Mucosa of descending colon (tissue), 3 donors: ENCODE data around the gene ABHD17C. TPM values are rescaled to one million over a fixed set of nuclear protein-coding genes. Genes with fewer than 3 reads are reported as not detected.

Experiments
- ATAC-seq: fragments of 200-7000 bp; cut with Tn5 transposase; one replicate; pipeline ENCODE4 v1.9.1; 2020; ENCODE audit warnings: mild to moderate bottlenecking, moderate library complexity
- DNase-seq, 3 donors: peaks; one replicate each; pipeline ENCODE4 v3.0.0-alpha.2; 2020
- H3K36me3 ChIP-seq: fragments of 200-600 bp; one replicate; pipeline ENCODE4 v1.8.0; 2021; ENCODE audit warnings: low read depth, mild to moderate bottlenecking
- H3K4me1 ChIP-seq: fragments of 200-600 bp; one replicate; pipeline ENCODE4 v1.8.0; 2021; ENCODE audit warnings: low read depth, mild to moderate bottlenecking
- H3K4me3 ChIP-seq: fragments of 200-600 bp; one replicate; pipeline ENCODE4 v1.8.0; 2021; ENCODE audit warnings: mild to moderate bottlenecking
- H3K9me3 ChIP-seq: fragments of 200-600 bp; one replicate; pipeline ENCODE4 v1.8.0; 2021; ENCODE audit warnings: mild to moderate bottlenecking
- intact Hi-C, 2 donors: fragments of 100-400 bp; cut with DNase I in 1 of 2; cut with micrococcal nuclease in 1 of 2; formaldehyde crosslinking; loops; one replicate each; pipeline versions ENCODE4 v1.11.0 to v1.11.1; 2022; cut with DNase I, micrococcal nuclease
- total RNA-seq, 3 donors: library from RNA; stranded (reverse); fragmentation: NEBNext Ultra II Directional in 2 of 3; extraction: Animal tissue kit (Norgen Biotek cat#: 25700) in 2 of 3; gene quantifications; one replicate each; pipeline versions ENCODE4 v1.2.1 to v1.2.4, GENCODE V29; 2021 to 2023
- TF ChIP-seq, protein P1 (sequence below): fragments of 200-600 bp; IDR thresholded peaks from one replicate; pipeline ENCODE4 v1.8.0; 2022; ENCODE audit warnings: antibody characterized with exemption, mild to moderate bottlenecking
- donor health status: DM: no; HTN: no; CAD: no; lungs with moderate emphysema.
- donor health status: DM: no; HTN: no; CAD: no.
- donor health status: DM: no; HTN: yes; CAD: no.

ABHD17C gene
- total RNA-seq, 3 donors from 2014 or later: 84.4 to 192 (median 157) TPM

GRCh38 chr15:80669663-80670273 is 25.3 kb upstream of the ABHD17C start:
- no peak overlapping the region for H3K4me3 ChIP-seq
- no peak for ATAC-seq

GRCh38 chr15:80673561-80674244 is 21.4 kb upstream of the ABHD17C start:
- intact Hi-C loops: no loop called here
- TF ChIP-seq, protein P1, sequence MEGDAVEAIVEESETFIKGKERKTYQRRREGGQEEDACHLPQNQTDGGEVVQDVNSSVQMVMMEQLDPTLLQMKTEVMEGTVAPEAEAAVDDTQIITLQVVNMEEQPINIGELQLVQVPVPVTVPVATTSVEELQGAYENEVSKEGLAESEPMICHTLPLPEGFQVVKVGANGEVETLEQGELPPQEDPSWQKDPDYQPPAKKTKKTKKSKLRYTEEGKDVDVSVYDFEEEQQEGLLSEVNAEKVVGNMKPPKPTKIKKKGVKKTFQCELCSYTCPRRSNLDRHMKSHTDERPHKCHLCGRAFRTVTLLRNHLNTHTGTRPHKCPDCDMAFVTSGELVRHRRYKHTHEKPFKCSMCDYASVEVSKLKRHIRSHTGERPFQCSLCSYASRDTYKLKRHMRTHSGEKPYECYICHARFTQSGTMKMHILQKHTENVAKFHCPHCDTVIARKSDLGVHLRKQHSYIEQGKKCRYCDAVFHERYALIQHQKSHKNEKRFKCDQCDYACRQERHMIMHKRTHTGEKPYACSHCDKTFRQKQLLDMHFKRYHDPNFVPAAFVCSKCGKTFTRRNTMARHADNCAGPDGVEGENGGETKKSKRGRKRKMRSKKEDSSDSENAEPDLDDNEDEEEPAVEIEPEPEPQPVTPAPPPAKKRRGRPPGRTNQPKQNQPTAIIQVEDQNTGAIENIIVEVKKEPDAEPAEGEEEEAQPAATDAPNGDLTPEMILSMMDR: no peak
- Histone ChIP-seq H3K9me3 (no peaks in the 10 kb centered on the region), H3K4me1 (peaks cover 2% of the 10 kb centered on the region), H3K4me3 (no peak overlapping the region), H3K36me3 (no peaks in the 10 kb centered on the region)
- no peak for ATAC-seq
- no peak for DNase-seq

More at GRCh38 chr15:80669663-80670273, 25.3 kb upstream of the ABHD17C start:
- intact Hi-C loops: no loop called here
- H3K9me3 ChIP-seq: no peaks in the 10 kb centered on the region
- H3K4me1 ChIP-seq: no peaks in the 10 kb centered on the region
- TF ChIP-seq, protein P1: no peak
- H3K36me3 ChIP-seq: no peaks in the 10 kb centered on the region
- no peak for DNase-seq

DNA sequence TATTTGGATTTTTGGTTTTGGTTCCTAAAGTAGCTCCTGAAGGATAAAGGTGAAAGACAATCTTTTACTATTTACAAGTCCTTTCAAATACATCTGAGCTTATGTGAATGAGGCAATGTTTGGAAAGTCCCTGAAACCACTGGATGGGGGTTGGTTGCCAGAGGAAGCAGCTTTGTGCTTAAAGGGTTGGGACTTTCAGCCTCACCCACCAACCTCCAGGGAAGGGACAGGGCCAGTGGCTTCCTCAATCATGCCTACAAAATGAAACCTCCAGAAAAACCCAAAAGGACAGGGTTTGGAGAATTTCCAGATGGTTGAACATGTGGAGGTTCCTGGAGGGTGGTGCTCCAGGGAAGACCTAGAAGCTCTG is 20.9 kb upstream of the ABHD17C start:
- DNase-seq: no peak
- H3K4me3 ChIP-seq: no peak overlapping the region
- TF ChIP-seq, protein P1: no peak
- H3K4me1 ChIP-seq: peaks cover 4% of the 10 kb centered on the region
- H3K36me3 ChIP-seq: no peaks in the 10 kb centered on the region
- H3K9me3 ChIP-seq: no peaks in the 10 kb centered on the region
- ATAC-seq: peak; percentile 58
- intact Hi-C loops: no loop called here

DNA sequence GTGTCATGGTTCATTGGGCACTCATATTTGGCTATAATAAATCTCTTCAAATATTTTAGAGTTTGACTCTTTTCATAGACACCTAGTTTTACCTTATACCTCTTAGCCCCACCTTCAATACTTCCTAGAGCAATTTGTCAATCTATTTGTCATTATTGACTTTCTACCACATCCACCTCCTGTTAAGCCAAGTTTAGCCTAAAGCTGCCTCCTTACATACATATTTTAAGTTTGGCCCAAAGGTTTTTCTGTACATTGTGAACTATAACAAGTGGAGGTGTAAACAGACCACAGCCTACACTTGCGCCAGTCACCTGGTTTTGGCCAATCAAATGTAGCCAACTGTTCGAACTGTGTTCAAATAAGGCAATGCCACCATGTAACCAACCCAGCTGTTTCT is 18.1 kb upstream of the ABHD17C start:
- H3K9me3 ChIP-seq: no peaks in the 10 kb centered on the region
- no peak for ATAC-seq
- TF ChIP-seq, protein P1: no peak
- peaks cover 17% of the 10 kb centered on the region for H3K4me1 ChIP-seq
- H3K4me3 ChIP-seq: no peak overlapping the region
- intact Hi-C loops: no loop called here
- no peak for DNase-seq
- H3K36me3 ChIP-seq: no peaks in the 10 kb centered on the region

GRCh38 chr15:80679167-80679803 is 15.8 kb upstream of the ABHD17C start:
- no peak overlapping the region for H3K4me3 ChIP-seq
- TF ChIP-seq, protein P1: no peak
- intact Hi-C loops: no loop called here
- H3K9me3 ChIP-seq: no peaks in the 10 kb centered on the region
- ATAC-seq (peak; percentile 39), DNase-seq (peak in 1 of 3 donors; percentile 44)
- H3K4me1 ChIP-seq: peaks cover 30% of the 10 kb centered on the region
- H3K36me3 ChIP-seq: no peaks in the 10 kb centered on the region
